NT2/D1 (cell line): Measurements from ENCODE around the gene MYO7B.
A peak's percentile ranks its signal among the peaks of the same experiment; 100 is the strongest.

Source experiments
- DNase-seq: peaks from one replicate; pipeline ENCODE4 v3.0.0-alpha.2; 2011; ENCODE audit warnings: low read depth, low spot score
- H3K27me3 ChIP-seq: 2 replicates; pipeline ENCODE4 v1.6.0; 2011; ENCODE audit warnings: mild to moderate bottlenecking; ENCODE audit not compliant: insufficient read length, insufficient read depth
- H3K36me3 ChIP-seq: 2 replicates; pipeline ENCODE4 v1.6.1; 2011; ENCODE audit warnings: mild to moderate bottlenecking, low read length, mixed read lengths; ENCODE audit not compliant: insufficient read depth, insufficient read length
- H3K4me1 ChIP-seq: 2 replicates; pipeline ENCODE4 v1.5.1; 2011; ENCODE audit not compliant: insufficient read depth, insufficient read length
- H3K4me3 ChIP-seq: 2 replicates; pipeline ENCODE4 v1.5.1; 2011; ENCODE audit warnings: low read depth; ENCODE audit not compliant: insufficient read length
- H3K9ac ChIP-seq: 2 replicates; pipeline ENCODE4 v1.6.0; 2011; ENCODE audit warnings: low read depth; ENCODE audit not compliant: insufficient read length
- H3K9me3 ChIP-seq: 2 replicates; pipeline ENCODE4 v1.5.1; 2011; ENCODE audit warnings: mild to moderate bottlenecking, low read length; ENCODE audit not compliant: insufficient read depth
- SUZ12 ChIP-seq: IDR thresholded peaks from 2 replicates; pipeline ENCODE4 v1.6.1; 2011; ENCODE audit not compliant: insufficient read length, insufficient read depth; ENCODE audit errors: extremely low read depth
- YY1 ChIP-seq: IDR thresholded peaks from 2 replicates; pipeline ENCODE4 v1.6.1; 2011; ENCODE audit not compliant: insufficient read length, insufficient read depth
- ZNF274 ChIP-seq: IDR thresholded peaks from 2 replicates; pipeline ENCODE4 v1.6.1; 2011; ENCODE audit warnings: mild to moderate bottlenecking, low read depth, low read length

MYO7B gene

GRCh38 chr2:127645395-127646291 is 110.2 kb downstream of the MYO7B start, which contains the start of gene GPR17:
TSS of gene GPR17 (plus strand) at chr2:127646153. CDS start at chr2:127650736, 4,583 bp downstream.
- no peak within 1 kb of the TSS for H3K9ac ChIP-seq
- TF ChIP-seq SUZ12 (no peak), ZNF274 (no peak), YY1 (no peak)
- DNase-seq = no peak
- H3K36me3 ChIP-seq = peaks cover 5% of the 10 kb centered on the region
- no peaks in the 10 kb centered on the region for H3K9me3 ChIP-seq
- no peaks in the 10 kb centered on the region for H3K27me3 ChIP-seq
- H3K4me3 ChIP-seq = no peak within 1 kb of the TSS
- H3K4me1 ChIP-seq = peaks cover 44% of the 10 kb centered on the region

- DNase-seq = no peak
- Histone ChIP-seq H3K9ac (no peak overlapping the region), H3K4me1 (peaks cover 38% of the 10 kb centered on the region), H3K27me3 (no peaks in the 10 kb centered on the region), H3K9me3 (no peaks in the 10 kb centered on the region), H3K36me3 (peaks cover 8% of the 10 kb centered on the region), H3K4me3 (no peak overlapping the region)
- TF ChIP-seq ZNF274 (no peak), YY1 (no peak), SUZ12 (no peak)
Observed at GRCh38 chr2:127646487-127647241, 111.2 kb downstream of the MYO7B start.

- DNase-seq = no peak
- Histone ChIP-seq H3K36me3 (peaks cover 8% of the 10 kb centered on the region), H3K9ac (peak overlapping the region; percentile 27), H3K4me1 (peaks cover 40% of the 10 kb centered on the region), H3K9me3 (no peaks in the 10 kb centered on the region), H3K4me3 (no peak overlapping the region), H3K27me3 (no peaks in the 10 kb centered on the region)
- TF ChIP-seq YY1 (no peak), ZNF274 (no peak), SUZ12 (no peak)
Observed at GRCh38 chr2:127647242-127648190, 112.0 kb downstream of the MYO7B start.

GRCh38 chr2:127648321-127648720 is 112.8 kb downstream of the MYO7B start:
- Histone ChIP-seq H3K9me3 (no peaks in the 10 kb centered on the region), H3K4me3 (no peak overlapping the region), H3K4me1 (peaks cover 40% of the 10 kb centered on the region), H3K36me3 (peaks cover 11% of the 10 kb centered on the region), H3K27me3 (no peaks in the 10 kb centered on the region), H3K9ac (no peak overlapping the region)
- DNase-seq = no peak
- no peak for TF ChIP-seq YY1
- no peak for TF ChIP-seq ZNF274
- no peak for TF ChIP-seq SUZ12

- H3K4me1 ChIP-seq = peaks cover 35% of the 10 kb centered on the region
- peaks cover 16% of the 10 kb centered on the region for H3K36me3 ChIP-seq
- TF ChIP-seq SUZ12 = no peak
- no peak for TF ChIP-seq ZNF274
- TF ChIP-seq YY1 = no peak
- H3K9me3 ChIP-seq = no peaks in the 10 kb centered on the region
- no peak for DNase-seq
- H3K4me3 ChIP-seq = no peak overlapping the region
- no peaks in the 10 kb centered on the region for H3K27me3 ChIP-seq
- H3K9ac ChIP-seq = peak overlapping the region; percentile 27
Observed at GRCh38 chr2:127649100-127649611, 113.7 kb downstream of the MYO7B start.

GRCh38 chr2:127649684-127650040 is 114.2 kb downstream of the MYO7B start:
- H3K4me1 ChIP-seq = peaks cover 35% of the 10 kb centered on the region
- TF ChIP-seq SUZ12 = no peak
- no peak for TF ChIP-seq YY1
- TF ChIP-seq ZNF274 = no peak
- H3K9ac ChIP-seq = peak overlapping the region; percentile 47

More at GRCh38 chr2:127649684-127650040, 114.2 kb downstream of the MYO7B start:
- peak; percentile 82 for DNase-seq
- Histone ChIP-seq H3K4me3 (no peak overlapping the region), H3K27me3 (no peaks in the 10 kb centered on the region), H3K9me3 (no peaks in the 10 kb centered on the region), H3K36me3 (peaks cover 20% of the 10 kb centered on the region)
